ENCODE results near the gene PRRC2B.

Gene PRRC2B

GRCh38 chr9:131522257-131523085, 128.6 kb downstream of the PRRC2B start:
- no peak for DNase-seq

- DNase-seq, result no peak
These were observed 129.2 kb downstream of the PRRC2B start for GRCh38 chr9:131523086-131523388.

- DNase-seq, result no peak
These were observed 129.9 kb downstream of the PRRC2B start for GRCh38 chr9:131523451-131524435.

GRCh38 chr9:131524665-131525315, 130.9 kb downstream of the PRRC2B start:
- no peak for DNase-seq

- no peak for DNase-seq
These were observed 132.0 kb downstream of the PRRC2B start for GRCh38 chr9:131525643-131526565.

- DNase-seq, result no peak
These were observed 134.3 kb downstream of the PRRC2B start for GRCh38 chr9:131528186-131528585.

GRCh38 chr9:131528886-131529505, 135.1 kb downstream of the PRRC2B start:
- DNase-seq, result no peak

- DNase-seq, result no peak
These were observed 136.0 kb downstream of the PRRC2B start for GRCh38 chr9:131529597-131530545.

- DNase-seq, result peak; percentile 21
These were observed 136.6 kb downstream of the PRRC2B start for GRCh38 chr9:131530546-131530919.

GRCh38 chr9:131530920-131531832, 137.3 kb downstream of the PRRC2B start, which contains the start of gene UCK1:
Gene UCK1, minus strand, starts transcription at chr9:131531263. Its CDS starts 89 bp downstream, at chr9:131531174.
- peak; percentile 88 for DNase-seq

GRCh38 chr9:131534721-131535237, 140.9 kb downstream of the PRRC2B start:
- peak; percentile 62 for DNase-seq

- no peak for DNase-seq
These were observed 144.1 kb downstream of the PRRC2B start for GRCh38 chr9:131537946-131538345.

GRCh38 chr9:131539223-131539923, 145.5 kb downstream of the PRRC2B start:
- DNase-seq, result no peak

GRCh38 chr9:131543141-131543540, 149.3 kb downstream of the PRRC2B start:
- peak; percentile 21 for DNase-seq

GRCh38 chr9:131545003-131545785, 151.3 kb downstream of the PRRC2B start, which contains the start of gene PRRT1B:
Gene PRRT1B, plus strand, starts transcription at chr9:131545523. Its CDS starts 93 bp downstream, at chr9:131545616.
- DNase-seq, result no peak

GRCh38 chr9:131545786-131546335, 152.0 kb downstream of the PRRC2B start:
- no peak for DNase-seq

Measured in OCI-M1 (cell line).